Endometrial microvascular endothelial cells (primary cell): ENCODE data around the gene GJC2. TPM values are rescaled to one million over a fixed set of nuclear protein-coding genes. Genes with fewer than 3 reads are reported as not detected.
"Not testable (repeated sequence)": the region's sequence is repeated elsewhere in the genome, so short reads cannot be mapped to it uniquely, and the experiment has no call there.

Experiments used
- in situ Hi-C: cut with HindIII; loops from 2 replicates; pipeline ENCODE4 v1.10.0; 2017; ENCODE audit warnings: low sequenced_read_pairs, low pct_unique_long_range_greater_than_20kb; ENCODE audit errors: inconsistent ontology term
- total RNA-seq: library from RNA; depleted of rRNA; stranded (reverse); fragments of >200 nt; gene quantifications from one replicate; pipeline ENCODE4 v1.2.3, GENCODE V29; 2015; ENCODE audit errors: inconsistent ontology term

The GJC2 gene
- total RNA-seq, 1 donor from 2014 or later: 0.28 TPM

GRCh38 chr1:228165372-228166169 is 15.8 kb downstream of the GJC2 start, which contains the start of gene IBA57:
IBA57 (plus strand) TSS chr1:228165804; CDS start chr1:228165817, 13 bp downstream.
- in situ Hi-C loops: no loop called here

DNA sequence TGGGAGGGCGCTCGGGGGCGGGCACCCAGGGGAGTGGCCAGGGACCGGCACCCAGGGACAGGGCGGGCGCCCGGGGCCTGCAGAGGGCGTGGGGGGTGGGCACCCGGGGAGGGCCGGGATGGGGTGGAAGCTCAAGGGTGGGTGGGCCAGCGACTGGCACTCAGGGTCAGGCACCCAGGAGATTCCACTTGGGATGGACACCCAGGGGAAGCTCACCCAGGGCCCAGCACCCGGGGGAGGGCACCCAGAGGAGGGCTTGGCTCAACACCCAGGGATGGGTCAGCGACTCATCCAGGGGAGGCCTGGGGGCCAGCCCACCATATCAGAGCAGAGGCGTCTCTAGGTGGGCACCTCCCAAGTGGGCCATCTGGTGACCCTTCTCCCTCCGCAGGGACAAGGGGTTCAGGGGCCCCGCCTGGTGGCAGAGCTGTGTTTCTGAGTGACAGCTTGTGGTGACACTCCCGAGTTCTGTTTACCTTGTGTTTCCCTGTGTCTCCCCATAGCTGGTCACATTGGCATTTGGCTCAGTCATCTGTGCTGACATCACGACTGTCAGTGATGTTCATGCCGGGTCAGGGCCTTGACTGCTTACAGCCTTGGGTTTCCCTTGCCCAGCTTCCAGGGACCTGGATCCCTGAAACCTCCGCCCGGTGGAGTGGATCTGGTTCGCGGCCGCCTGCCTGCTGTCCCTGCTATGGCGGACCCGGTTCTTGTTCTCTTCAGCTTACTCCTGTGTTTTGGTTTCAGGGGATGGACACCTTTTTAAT is 16.6 kb downstream of the GJC2 start:
- in situ Hi-C loops: no loop called here

DNA sequence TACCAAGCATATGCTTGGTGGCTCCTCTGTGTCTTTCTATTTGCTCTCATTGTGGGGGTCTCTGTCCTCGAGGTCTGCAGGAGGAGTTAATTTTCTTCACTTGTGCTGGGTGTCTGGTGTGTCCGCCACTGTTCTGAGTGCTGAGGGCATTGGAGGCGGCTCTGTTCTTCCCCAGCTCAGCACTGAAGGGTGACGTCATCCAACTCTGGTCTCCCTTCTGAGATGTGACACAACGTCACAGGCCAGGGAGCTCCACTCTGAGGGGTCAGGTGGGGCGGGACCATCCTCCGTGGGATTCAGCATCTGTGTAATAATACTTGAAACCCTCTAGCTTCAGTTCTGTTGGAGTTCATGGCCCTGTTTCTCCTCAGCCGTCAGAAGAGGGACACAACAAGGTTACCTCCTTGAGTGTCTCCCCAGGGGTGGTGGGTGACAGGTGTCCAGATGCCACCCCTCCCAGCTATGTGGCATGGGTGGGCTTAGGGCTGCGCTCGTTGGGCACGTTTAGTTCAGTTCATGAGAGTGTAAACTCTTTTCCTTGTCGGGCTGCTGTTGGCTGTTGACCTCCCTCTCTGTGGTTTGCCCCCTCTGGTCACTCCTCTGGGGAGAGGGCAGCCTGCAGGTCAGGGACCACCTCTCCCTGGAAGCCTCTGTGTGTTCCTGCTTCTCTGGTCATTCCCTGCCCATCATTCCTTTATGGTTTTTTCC is 19.0 kb downstream of the GJC2 start:
- in situ Hi-C loops: no loop called here

DNA sequence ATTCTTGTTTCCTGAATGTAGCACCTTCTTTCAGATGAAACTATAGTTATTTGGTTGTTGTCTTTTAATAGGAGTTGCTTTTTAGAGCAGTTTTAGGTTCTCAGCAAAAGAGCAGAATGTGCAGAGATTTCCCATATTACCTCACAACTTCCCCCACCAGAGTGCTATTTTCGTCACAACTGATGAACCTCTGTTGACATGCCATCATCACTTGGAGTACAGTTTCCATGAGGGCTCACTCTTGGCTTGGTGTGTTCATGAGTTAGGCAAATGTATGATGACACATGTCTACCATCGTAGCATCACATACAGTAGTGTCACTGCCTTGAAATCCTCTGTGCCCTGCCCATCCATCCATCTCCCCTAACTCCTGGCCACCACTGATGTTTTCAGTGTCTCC is 19.6 kb downstream of the GJC2 start:
- in situ Hi-C loops: no loop called here

- in situ Hi-C loops: no loop called here
Measured at GRCh38 chr1:228170666-228171065, 20.9 kb downstream of the GJC2 start.

DNA sequence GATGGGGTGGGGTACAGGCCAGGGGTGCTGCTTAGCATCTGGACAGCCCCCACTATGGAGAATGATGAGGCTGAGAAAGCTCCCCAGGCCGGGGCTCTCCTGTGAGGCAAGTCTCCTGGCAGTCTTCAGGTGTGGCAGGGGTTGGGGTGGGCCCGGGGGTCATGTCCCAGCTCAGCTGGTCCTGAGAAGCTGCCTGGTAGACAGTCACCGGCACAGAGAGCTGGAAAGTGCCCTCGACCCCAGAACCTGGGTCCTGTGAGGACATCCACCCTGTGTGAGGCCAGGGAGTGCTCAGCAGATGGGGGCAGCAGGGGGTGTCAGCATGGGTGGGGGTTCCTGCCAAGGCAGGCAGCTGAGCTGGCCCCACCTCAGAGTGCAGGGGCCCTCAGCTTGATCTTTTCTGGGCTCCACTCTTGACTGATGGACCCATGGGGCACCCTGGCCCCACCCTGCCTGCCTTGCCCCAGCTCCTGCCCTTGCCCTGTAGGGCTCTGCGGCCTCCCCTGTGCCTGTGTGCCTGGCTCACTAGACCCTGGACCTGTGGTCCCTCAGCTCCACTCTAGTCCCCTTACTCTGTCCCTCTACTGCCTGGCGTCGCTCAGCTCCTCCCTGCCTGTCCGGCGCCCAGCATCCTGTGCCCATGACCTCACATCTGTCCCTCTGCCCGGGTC is 21.6 kb downstream of the GJC2 start:
- in situ Hi-C loops: no loop called here

GRCh38 chr1:228172591-228173527 is 23.1 kb downstream of the GJC2 start:
- in situ Hi-C loops: no loop called here

DNA sequence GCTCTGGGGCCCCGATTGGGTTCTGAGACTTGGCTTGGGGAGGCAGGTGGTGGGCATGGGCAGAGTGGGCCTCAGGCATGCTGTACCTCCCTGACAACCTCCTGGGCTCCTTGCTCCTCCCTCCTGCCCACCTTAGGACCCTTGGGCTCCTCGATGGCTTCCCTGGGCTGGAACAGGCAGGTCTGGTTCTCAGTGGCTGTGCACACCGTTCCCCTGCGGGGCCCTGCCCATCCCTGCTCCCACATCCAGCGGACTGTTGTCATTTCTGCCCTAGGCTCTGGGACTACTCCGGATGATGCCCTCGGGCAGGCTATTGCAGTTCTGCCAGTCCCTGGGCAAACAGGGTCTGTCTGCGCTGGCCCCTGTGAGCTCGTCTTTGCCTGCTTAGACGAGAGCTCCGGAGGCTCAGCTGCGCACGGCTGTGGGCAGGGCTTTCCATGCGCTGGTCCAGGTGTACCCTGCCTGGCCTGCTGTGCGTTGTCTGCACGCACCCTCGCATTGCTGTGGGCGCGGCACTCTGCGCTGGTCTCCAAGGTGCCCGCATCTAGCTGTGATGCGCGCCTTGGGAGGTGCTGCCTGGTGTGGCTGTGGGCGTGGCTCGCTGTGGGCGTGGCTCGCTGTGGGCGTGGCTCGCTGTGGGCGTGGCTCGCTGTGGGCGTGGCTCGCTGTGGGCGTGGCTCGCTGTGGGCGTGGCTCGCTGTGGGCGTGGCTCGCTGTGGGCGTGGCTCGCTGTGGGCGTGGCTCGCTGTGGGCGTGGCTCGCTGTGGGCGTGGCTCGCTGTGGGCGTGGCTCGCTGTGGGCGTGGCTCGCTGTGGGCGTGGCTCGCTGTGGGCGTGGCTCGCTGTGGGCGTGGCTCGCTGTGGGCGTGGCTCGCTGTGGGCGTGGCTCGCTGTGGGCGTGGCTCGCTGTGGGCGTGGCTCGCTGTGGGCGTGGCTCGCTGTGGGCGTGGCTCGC is 24.1 kb downstream of the GJC2 start:
- in situ Hi-C loops: not testable (repeated sequence)

- in situ Hi-C loops: no loop called here
Measured at GRCh38 chr1:228174482-228175315, 25.0 kb downstream of the GJC2 start.

DNA sequence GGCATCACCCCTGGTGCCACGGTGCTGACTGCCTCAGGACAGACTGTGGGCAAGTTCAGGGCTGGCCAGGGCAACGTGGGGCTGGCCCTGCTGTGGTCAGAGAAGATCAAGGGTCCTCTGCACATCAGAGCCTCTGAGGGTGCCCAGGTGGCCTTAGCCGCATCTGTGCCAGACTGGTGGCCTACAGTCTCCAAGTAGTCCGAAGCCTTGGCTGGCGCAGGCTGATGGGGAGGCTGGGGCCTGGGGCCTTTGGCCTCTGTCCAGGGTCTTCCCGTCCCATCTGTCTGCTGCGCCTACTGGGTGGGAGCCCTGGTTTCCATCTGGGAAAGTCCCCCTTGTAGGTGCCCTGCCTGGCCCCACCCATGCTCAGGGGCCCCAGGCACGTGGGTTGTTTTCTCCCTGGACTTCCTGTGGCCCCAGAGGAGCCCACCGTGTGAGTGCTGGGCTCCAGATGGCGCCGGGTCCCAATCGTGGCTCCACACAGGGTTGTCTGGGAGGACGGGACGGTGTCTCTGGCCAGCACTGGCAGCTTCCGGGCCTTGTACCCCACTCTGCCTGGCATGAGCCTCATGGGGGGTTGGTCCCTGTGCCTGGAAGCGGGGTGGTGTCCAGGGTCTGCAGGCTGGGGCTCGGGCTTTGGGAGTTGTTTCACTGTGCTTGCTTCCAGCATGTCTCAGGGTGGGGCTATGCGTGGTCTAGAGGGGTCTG is 25.7 kb downstream of the GJC2 start:
- in situ Hi-C loops: no loop called here

DNA sequence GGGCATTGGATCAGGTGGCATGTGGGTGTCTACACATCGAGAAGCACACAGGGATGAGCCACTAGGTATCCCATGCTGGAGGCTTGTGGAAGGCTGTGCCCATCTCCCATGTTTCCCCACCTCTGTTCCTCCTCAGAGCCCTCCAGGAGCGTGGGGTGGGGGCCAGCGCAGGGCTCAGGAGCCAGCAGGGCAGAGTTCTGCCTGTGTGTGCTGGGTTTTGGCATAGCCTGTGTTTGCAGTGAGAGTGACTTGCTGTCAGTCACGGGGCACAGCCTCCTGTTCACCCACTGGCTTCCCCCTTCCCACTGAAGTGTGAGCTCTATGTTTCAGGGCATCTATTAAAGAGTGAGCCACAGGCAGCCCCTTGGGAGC is 26.3 kb downstream of the GJC2 start:
- in situ Hi-C loops: no loop called here

DNA sequence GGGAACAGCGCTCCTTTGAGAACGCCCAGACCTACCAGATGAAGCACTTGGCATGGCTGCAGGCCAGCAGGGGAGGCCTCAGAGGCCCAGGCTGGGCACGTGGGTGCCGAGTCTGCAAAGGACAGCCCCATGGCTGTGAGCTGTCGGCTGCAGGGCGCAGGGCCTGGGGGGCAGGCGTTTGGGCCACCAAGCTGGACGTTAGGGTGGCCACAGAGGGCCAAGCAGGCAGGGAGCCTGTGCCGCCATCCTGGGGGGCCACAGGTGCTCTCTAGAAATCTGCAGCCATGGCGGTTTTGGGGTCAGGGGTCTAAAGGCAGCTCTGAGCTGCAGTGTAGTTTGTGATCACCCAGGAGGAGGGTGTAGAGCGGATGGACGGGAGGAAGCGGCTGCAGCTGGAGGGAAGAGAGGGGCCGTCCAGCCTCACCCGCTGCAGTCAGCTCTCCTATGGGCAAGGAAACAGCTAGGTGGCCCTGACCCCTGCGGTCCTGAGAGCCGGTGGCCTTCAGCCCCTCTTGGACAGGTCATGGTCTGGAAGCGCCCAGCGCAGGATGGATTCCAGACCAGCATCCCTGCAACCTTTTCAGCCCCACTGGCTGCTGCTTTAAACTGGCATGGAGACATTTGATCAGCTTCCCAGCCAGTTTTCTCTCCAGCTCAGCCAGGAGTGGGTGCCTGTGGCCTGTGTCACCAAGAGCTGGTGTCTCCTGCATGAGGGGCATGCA is 26.9 kb downstream of the GJC2 start:
- in situ Hi-C loops: no loop called here

DNA sequence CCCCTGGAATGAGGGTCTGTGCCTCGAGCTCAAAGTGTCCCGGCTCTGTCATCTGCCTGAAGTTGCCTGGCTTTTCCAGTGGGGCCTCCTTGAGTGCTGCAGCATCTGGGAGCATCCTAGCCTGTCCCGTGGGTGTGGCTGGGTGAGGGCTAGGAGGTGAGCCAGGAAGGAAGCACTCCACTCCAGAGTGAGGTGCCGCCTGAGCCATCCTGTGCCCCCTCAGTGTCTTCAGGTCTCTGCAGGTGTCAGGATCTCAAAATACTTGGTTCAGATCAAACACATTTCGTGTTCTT is 27.4 kb downstream of the GJC2 start:
- in situ Hi-C loops: no loop called here

DNA sequence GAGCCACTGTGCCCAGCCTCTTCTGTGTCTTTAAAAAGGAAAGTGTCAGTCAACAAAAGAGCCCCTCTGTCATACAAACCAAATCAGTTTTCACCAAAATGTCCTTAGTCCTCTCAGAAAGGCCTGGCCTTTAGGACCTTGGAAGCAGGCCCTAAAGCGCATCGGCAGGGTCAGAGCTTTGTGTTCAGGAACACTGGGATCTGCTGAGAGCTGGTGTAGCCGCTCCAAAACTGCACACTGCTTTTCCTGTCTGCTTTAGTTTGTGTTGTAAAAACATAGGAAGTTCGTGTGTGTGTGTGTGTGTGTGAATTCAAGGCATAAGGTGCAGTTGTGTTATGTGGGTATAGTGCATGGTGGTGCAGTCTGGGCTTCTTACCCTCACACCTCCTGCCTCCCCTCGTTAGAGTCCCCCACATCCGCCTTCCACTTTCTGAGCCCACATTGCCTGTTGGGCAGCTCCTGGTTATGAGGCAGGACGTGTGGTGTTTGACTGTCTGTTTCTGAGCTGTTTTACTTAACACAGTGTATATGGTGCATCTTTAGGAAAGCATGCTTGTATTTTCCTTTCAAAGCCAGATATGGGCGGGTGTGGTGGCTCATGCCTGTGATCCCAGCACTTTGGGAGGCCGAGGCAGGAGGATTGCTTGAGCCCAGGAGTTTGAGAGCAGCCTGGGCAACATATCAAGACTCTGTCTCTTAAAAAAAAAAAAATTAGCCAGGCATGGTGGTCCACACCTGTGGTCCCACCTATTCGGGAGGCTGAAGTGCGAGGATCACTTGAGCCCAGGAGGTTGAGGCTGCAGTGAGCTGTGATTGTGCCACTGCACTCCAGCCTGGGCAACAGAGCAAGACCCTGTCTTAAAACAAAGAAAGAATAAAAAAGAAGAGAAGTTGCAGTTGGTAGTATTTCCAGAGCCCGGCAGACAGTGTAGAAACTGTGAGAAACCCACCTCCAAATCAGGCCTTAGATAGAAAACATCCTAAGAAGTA is 28.3 kb downstream of the GJC2 start:
- in situ Hi-C loops: no loop called here
